Loucy (cell line): ENCODE results near the gene CCDC33.

Experiments used
- EZH2phosphoT487 ChIP-seq: fragments of 200-600 bp; IDR thresholded peaks from 2 replicates; pipeline ENCODE4 v1.6.1; 2018; ENCODE audit warnings: antibody characterized with exemption, mild to moderate bottlenecking, moderate library complexity, borderline replicate concordance
- TF ChIP-seq, protein P1 (sequence below): fragments of 200-600 bp; sonication (generic); conservative IDR thresholded peaks from 2 replicates; pipeline ENCODE4 v1.5.1; 2014; ENCODE audit warnings: mild to moderate bottlenecking, antibody characterized with exemption, low read length

DNA sequence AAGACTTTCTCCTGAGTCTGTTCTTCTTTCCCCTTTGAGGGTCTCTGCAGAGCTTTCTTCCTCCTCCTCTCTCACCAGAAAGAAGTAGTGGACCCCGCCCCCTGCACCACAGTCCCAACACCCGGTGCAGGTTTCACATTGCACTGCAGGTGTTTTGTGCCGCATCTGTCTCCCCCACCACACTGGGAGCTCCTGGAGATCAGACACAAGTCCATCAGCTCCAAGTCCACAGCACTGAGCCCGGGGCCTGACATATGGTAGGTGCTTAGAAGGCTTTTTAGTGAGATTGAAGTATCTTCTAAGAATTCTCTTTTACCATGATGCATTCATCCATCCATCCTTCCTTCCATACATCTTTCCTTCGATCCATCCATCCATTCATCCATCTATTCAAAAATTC, 43.4 kb upstream of the CCDC33 start:
- TF ChIP-seq, protein P1, sequence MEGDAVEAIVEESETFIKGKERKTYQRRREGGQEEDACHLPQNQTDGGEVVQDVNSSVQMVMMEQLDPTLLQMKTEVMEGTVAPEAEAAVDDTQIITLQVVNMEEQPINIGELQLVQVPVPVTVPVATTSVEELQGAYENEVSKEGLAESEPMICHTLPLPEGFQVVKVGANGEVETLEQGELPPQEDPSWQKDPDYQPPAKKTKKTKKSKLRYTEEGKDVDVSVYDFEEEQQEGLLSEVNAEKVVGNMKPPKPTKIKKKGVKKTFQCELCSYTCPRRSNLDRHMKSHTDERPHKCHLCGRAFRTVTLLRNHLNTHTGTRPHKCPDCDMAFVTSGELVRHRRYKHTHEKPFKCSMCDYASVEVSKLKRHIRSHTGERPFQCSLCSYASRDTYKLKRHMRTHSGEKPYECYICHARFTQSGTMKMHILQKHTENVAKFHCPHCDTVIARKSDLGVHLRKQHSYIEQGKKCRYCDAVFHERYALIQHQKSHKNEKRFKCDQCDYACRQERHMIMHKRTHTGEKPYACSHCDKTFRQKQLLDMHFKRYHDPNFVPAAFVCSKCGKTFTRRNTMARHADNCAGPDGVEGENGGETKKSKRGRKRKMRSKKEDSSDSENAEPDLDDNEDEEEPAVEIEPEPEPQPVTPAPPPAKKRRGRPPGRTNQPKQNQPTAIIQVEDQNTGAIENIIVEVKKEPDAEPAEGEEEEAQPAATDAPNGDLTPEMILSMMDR, result no peak
- no peak for TF ChIP-seq EZH2phosphoT487
